ENCODE measurements around the gene DEPP1. TPM values are rescaled to one million over a fixed set of nuclear protein-coding genes. Genes with fewer than 3 reads are reported as not detected.
A peak's percentile ranks its signal among the peaks of the same experiment; 100 is the strongest.

DEPP1 gene
- total and polyA plus RNA-seq, 2 of the 13 experiments (the other 11 are each of a cell fraction or from before 2014, with no cell fraction given): 14.8 to 270 TPM

DNA sequence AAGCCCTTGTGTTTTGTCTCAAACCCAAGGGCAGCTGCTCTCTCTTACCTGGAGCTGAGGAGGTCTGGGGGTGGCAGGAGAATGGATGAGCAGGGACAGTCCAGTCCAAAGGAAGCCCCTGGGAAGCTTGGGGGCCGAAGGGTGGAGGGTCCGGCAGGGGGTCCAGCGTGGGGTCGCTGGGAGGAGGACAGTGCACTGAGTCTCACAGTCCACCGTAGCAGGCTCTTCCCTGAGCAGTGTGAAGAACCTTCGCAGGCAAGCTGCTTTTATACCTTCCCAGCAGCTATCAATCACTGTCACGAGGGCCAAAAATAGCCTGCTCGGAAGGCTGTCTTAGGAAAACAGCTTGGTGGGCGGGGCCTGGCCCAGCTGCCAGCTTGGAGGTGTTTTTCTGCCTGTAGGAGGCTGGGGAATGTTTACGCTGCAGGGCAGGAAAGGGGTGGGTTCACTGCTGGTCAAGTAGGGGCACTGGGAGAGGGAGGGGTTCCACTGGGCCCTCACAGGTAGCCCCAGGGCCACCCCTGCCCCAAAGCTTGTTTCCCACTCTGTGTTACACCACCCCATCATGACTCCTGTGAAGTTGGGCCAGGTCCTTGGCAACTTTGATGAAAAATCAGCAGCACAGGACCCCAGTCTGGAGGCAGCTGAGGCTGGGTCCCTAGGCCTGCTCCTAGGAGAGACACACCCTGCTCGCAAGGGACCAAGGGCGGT lies at the start of gene DEPP1 (continued):
- TF ChIP-seq, protein P1, sequence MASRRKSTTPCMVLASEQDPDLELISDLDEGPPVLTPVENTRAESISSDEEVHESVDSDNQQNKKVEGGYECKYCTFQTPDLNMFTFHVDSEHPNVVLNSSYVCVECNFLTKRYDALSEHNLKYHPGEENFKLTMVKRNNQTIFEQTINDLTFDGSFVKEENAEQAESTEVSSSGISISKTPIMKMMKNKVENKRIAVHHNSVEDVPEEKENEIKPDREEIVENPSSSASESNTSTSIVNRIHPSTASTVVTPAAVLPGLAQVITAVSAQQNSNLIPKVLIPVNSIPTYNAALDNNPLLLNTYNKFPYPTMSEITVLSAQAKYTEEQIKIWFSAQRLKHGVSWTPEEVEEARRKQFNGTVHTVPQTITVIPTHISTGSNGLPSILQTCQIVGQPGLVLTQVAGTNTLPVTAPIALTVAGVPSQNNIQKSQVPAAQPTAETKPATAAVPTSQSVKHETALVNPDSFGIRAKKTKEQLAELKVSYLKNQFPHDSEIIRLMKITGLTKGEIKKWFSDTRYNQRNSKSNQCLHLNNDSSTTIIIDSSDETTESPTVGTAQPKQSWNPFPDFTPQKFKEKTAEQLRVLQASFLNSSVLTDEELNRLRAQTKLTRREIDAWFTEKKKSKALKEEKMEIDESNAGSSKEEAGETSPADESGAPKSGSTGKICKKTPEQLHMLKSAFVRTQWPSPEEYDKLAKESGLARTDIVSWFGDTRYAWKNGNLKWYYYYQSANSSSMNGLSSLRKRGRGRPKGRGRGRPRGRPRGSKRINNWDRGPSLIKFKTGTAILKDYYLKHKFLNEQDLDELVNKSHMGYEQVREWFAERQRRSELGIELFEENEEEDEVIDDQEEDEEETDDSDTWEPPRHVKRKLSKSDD (CRISPR knock-in tag; IDR thresholded peaks at IDR 0.05; ENCODE audit: low read depth): no peak
- TF ChIP-seq PITX1 (CRISPR knock-in tag; IDR thresholded peaks at IDR 0.05): peak; percentile 24; the same call in 1 of the 2 replicates
- no peak for TF ChIP-seq SNAI1 (CRISPR knock-in tag; IDR thresholded peaks at IDR 0.05; ENCODE audit: borderline replicate concordance)
- peak; percentile 62; the same call in 1 of the 2 replicates for TF ChIP-seq CBX5 (CRISPR knock-in tag; IDR thresholded peaks at IDR 0.05; ENCODE audit: borderline replicate concordance)
- TF ChIP-seq, protein P2, sequence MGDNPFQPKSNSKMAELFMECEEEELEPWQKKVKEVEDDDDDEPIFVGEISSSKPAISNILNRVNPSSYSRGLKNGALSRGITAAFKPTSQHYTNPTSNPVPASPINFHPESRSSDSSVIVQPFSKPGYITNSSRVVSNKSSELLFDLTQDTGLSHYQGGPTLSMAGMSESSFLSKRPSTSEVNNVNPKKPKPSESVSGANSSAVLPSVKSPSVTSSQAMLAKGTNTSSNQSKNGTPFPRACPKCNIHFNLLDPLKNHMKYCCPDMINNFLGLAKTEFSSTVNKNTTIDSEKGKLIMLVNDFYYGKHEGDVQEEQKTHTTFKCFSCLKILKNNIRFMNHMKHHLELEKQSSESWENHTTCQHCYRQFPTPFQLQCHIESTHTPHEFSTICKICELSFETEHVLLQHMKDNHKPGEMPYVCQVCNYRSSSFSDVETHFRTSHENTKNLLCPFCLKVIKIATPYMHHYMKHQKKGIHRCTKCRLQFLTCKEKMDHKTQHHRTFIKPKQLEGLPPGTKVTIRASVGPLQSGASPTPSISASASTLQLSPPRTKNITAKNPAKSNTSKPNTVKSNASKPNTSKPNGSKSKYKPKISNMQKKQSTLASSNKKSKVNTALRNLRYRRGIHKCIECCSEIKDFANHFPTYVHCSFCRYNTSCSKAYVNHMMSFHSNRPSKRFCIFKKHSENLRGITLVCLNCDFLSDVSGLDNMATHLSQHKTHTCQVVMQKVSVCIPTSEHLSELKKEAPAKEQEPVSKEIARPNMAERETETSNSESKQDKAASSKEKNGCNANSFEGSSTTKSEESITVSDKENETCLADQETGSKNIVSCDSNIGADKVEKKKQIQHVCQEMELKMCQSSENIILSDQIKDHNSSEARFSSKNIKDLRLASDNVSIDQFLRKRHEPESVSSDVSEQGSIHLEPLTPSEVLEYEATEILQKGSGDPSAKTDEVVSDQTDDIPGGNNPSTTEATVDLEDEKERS (CRISPR knock-in tag; IDR thresholded peaks at IDR 0.05): no peak; the same call in none of the 2 replicates
- TF ChIP-seq FOSL2 (CRISPR knock-in tag; IDR thresholded peaks at IDR 0.05): peak; percentile 77; the same call in 1 of the 2 replicates
- peak; percentile 89 for TF ChIP-seq TEAD3 (CRISPR knock-in tag; optimal IDR thresholded peaks at IDR 0.05; ENCODE audit: borderline replicate concordance)
- TF ChIP-seq CCDC6 (CRISPR knock-in tag; IDR thresholded peaks at IDR 0.05): peak; percentile 96
- peak; percentile 100 for TF ChIP-seq MEIS1 (CRISPR knock-in tag; IDR thresholded peaks at IDR 0.05; ENCODE audit: borderline replicate concordance)
- TF ChIP-seq, protein P3, sequence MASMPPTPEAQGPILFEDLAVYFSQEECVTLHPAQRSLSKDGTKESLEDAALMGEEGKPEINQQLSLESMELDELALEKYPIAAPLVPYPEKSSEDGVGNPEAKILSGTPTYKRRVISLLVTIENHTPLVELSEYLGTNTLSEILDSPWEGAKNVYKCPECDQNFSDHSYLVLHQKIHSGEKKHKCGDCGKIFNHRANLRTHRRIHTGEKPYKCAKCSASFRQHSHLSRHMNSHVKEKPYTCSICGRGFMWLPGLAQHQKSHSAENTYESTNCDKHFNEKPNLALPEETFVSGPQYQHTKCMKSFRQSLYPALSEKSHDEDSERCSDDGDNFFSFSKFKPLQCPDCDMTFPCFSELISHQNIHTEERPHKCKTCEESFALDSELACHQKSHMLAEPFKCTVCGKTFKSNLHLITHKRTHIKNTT (CRISPR knock-in tag; IDR thresholded peaks at IDR 0.05): no peak
- TF ChIP-seq ZBTB43 (CRISPR knock-in tag; conservative IDR thresholded peaks at IDR 0.05): no peak; the same call in 1 of the 2 replicates
- TF ChIP-seq BCLAF1 (IDR thresholded peaks at IDR 0.05): no peak
- peak; percentile 96 for TF ChIP-seq ZNF747 (CRISPR knock-in tag; IDR thresholded peaks at IDR 0.05; ENCODE audit: borderline replicate concordance)
- TF ChIP-seq ZFP62 (CRISPR knock-in tag; IDR thresholded peaks at IDR 0.05): 0 out of 2 replicates have a peak, but pooled peaks have one; percentile 46
- no peak; the same call in 1 of the 2 replicates for TF ChIP-seq MED13 (CRISPR knock-in tag; IDR thresholded peaks at IDR 0.05)
- peak; percentile 100 for TF ChIP-seq PAF1 (CRISPR knock-in tag; IDR thresholded peaks at IDR 0.05)
- peak; percentile 98 for TF ChIP-seq TBX2 (CRISPR knock-in tag; IDR thresholded peaks at IDR 0.05; ENCODE audit: borderline replicate concordance)
- peak; percentile 79 for TF ChIP-seq SKI (IDR thresholded peaks at IDR 0.05; ENCODE audit: partially characterized antibody)
